Measurements from ENCODE around the gene NAV3.

DNA sequence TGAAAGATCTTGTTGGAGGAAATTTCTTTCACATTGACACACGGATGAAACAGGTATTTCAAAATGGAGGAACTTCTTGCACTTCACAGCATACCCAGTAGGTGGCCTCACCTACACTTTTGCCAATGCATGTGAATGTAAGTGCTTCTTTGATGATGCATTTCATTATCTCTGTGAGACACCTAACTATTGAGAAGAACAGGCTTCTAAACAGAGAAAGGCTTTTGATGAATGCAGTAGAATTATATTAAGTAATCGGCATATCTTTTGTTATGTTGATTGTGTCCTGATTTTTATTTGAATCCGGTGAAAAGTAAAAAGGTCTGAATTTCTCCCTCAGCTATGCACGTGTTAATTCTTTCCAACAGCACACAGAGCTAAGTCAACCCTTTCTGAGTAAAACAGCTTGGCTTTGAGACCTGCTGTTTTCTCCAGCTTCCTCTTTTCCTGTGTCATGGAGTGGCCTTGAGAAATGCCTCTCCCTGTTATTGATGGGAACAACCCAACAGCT lies 399.0 kb downstream of the NAV3 start:
- TF ChIP-seq TARDBP (IDR thresholded peaks at IDR 0.05): no peak
- TF ChIP-seq CTBP1 (IDR thresholded peaks at IDR 0.05; ENCODE audit: borderline replicate concordance): no peak
- no peak for TF ChIP-seq FOXA1 (IDR thresholded peaks at IDR 0.05)
- no peak for TF ChIP-seq BHLHE40 (IDR thresholded peaks at IDR 0.05; ENCODE audit: borderline replicate concordance)
- no peak for TF ChIP-seq SP1 (IDR thresholded peaks at IDR 0.05)
- no peak for TF ChIP-seq ZNF384 (IDR thresholded peaks at IDR 0.05)
- no peak for TF ChIP-seq L3MBTL2 (conservative IDR thresholded peaks at IDR 0.05)
- no peak for TF ChIP-seq FOXM1 (IDR thresholded peaks at IDR 0.05; ENCODE audit: borderline replicate concordance)
- TF ChIP-seq NFRKB (IDR thresholded peaks at IDR 0.05): no peak
- TF ChIP-seq HDGF (IDR thresholded peaks at IDR 0.05; ENCODE audit: borderline replicate concordance): no peak
- TF ChIP-seq SUZ12 (IDR thresholded peaks at IDR 0.05): no peak
- no peak for TF ChIP-seq PKNOX1 (IDR thresholded peaks at IDR 0.05)
- no peak for TF ChIP-seq ARNT (IDR thresholded peaks at IDR 0.05)
- TF ChIP-seq FOXK2 (IDR thresholded peaks at IDR 0.05): no peak

Measured in HEK293T (cell line).